ENCODE measurements around the gene ADAMTS9. TPM values are rescaled to one million over a fixed set of nuclear protein-coding genes. Genes with fewer than 3 reads are reported as not detected.

The ADAMTS9 gene
- total and polyA plus RNA-seq, 3 donors from 2014 or later, result 5.1 to 8.1 (median 5.9) TPM

- Histone ChIP-seq H3K36me3 (ENCODE audit: low read depth, missing control alignments) (no peaks in the 10 kb centered on the region), H3K27me3 (no peaks in the 10 kb centered on the region), H3K27ac (no peak overlapping the region), H3K9me3 (no peaks in the 10 kb centered on the region), H3K4me3 (no peak overlapping the region), H3K4me1 (no peaks in the 10 kb centered on the region)
- no peak for DNase-seq
- intact Hi-C loops (cut with DNase I; ENCODE audit: low total_unique reads), result no loop called here
- no peak for TF ChIP-seq CTCF (IDR thresholded peaks at IDR 0.05)
- TF ChIP-seq POLR2A (IDR thresholded peaks at IDR 0.05), result no peak
- WGBS, 2 donors, result 82 to 87% methylated on average over 5 of the region's 5 CpGs
Observed at GRCh38 chr3:64467255-64467944, 220.4 kb downstream of the ADAMTS9 start.

Small RNA genes within 50 kb of the gene (small RNA-seq; reads per million reads assigned to genes)
- gene RNU6-739P, result 0 reads per million in 2 donors

Data from testis (tissue), 3 donors.